ENCODE results near the gene SLC49A3. TPM values are rescaled to one million over a fixed set of nuclear protein-coding genes. Genes with fewer than 3 reads are reported as not detected.

SLC49A3 gene
- total RNA-seq, 2 experiments from 2014 or later = not detected

GRCh38 chr4:721261-722168 is 32.6 kb upstream of the SLC49A3 start:
- no peaks in the 10 kb centered on the region for H3K9me2 ChIP-seq (ENCODE audit: insufficient read depth, low read length)
- CTCF ChIA-PET (ENCODE audit: unreplicated experiment) = no interaction called here
- no peak for DNase-seq (ENCODE audit: low spot score)
- BruUV-seq (replicated peaks) = no TSS peak
- intact Hi-C loops (cut with micrococcal nuclease; ENCODE audit: unreplicated experiment) = no loop called here
- H3K4me2 ChIP-seq (ENCODE audit: low read length) = no peak overlapping the region
- H3K27ac ChIP-seq (ENCODE audit: low read depth, low read length, poor library complexity, severe bottlenecking) = no peak overlapping the region
- POLR2A ChIA-PET = no interaction called here
- no peaks in the 10 kb centered on the region for H3K4me1 ChIP-seq (ENCODE audit: insufficient read depth, low read length, poor library complexity, severe bottlenecking)
- TF ChIP-seq EZH2phosphoT487 (IDR thresholded peaks at IDR 0.05; ENCODE audit: borderline replicate concordance, low read depth, low read length) (no peak), CTCF (conservative IDR thresholded peaks at IDR 0.05; ENCODE audit: low read length) (no peak)
- peaks cover 28% of the 10 kb centered on the region for H3K36me3 ChIP-seq (ENCODE audit: insufficient read depth, low read length)
- no peaks in the 10 kb centered on the region for H3K9me3 ChIP-seq (ENCODE audit: low read length)
- H3K4me3 ChIP-seq (ENCODE audit: low read depth, low read length, poor library complexity, severe bottlenecking) = no peak overlapping the region
- H2AFZ ChIP-seq (ENCODE audit: low read length) = no peak overlapping the region
- no peaks in the 10 kb centered on the region for H4K20me1 ChIP-seq (ENCODE audit: insufficient read depth, low read length)
- H3K79me2 ChIP-seq (ENCODE audit: insufficient read depth, low read depth, low read length) = no peaks in the 10 kb centered on the region

GRCh38 chr4:720111-720860 is 31.3 kb upstream of the SLC49A3 start:
- Histone ChIP-seq H3K9me2 (ENCODE audit: insufficient read depth, low read length) (no peaks in the 10 kb centered on the region), H3K79me2 (ENCODE audit: insufficient read depth, low read depth, low read length) (no peaks in the 10 kb centered on the region), H3K27ac (ENCODE audit: low read depth, low read length, poor library complexity, severe bottlenecking) (no peak overlapping the region), H3K4me2 (ENCODE audit: low read length) (no peak overlapping the region), H3K9me3 (ENCODE audit: low read length) (no peaks in the 10 kb centered on the region), H2AFZ (ENCODE audit: low read length) (no peak overlapping the region), H3K4me3 (ENCODE audit: low read depth, low read length, poor library complexity, severe bottlenecking) (no peak overlapping the region), H3K4me1 (ENCODE audit: insufficient read depth, low read length, poor library complexity, severe bottlenecking) (no peaks in the 10 kb centered on the region), H3K36me3 (ENCODE audit: insufficient read depth, low read length) (peaks cover 28% of the 10 kb centered on the region), H4K20me1 (ENCODE audit: insufficient read depth, low read length) (no peaks in the 10 kb centered on the region)
- ChIA-PET POLR2A (no interaction called here), CTCF (ENCODE audit: unreplicated experiment) (no interaction called here)
- no TSS peak for BruUV-seq (replicated peaks)
- TF ChIP-seq CTCF (conservative IDR thresholded peaks at IDR 0.05; ENCODE audit: low read length) = no peak
- no peak for TF ChIP-seq EZH2phosphoT487 (IDR thresholded peaks at IDR 0.05; ENCODE audit: borderline replicate concordance, low read depth, low read length)
- intact Hi-C loops (cut with micrococcal nuclease; ENCODE audit: unreplicated experiment) = no loop called here
- no peak for DNase-seq (ENCODE audit: low spot score)
